ENCODE data around the gene PARD3B.

GRCh38 chr2:204913312-204913711 lies 368.0 kb downstream of the PARD3B start:
- TF ChIP-seq CTCF (IDR thresholded peaks at IDR 0.05; ENCODE audit: low read depth, low read length, poor library complexity, severe bottlenecking) (no peak), EZH2phosphoT487 (IDR thresholded peaks at IDR 0.05; ENCODE audit: borderline replicate concordance, low read length) (no peak)
